ENCODE data around the gene COL11A2.

The COL11A2 gene

DNA sequence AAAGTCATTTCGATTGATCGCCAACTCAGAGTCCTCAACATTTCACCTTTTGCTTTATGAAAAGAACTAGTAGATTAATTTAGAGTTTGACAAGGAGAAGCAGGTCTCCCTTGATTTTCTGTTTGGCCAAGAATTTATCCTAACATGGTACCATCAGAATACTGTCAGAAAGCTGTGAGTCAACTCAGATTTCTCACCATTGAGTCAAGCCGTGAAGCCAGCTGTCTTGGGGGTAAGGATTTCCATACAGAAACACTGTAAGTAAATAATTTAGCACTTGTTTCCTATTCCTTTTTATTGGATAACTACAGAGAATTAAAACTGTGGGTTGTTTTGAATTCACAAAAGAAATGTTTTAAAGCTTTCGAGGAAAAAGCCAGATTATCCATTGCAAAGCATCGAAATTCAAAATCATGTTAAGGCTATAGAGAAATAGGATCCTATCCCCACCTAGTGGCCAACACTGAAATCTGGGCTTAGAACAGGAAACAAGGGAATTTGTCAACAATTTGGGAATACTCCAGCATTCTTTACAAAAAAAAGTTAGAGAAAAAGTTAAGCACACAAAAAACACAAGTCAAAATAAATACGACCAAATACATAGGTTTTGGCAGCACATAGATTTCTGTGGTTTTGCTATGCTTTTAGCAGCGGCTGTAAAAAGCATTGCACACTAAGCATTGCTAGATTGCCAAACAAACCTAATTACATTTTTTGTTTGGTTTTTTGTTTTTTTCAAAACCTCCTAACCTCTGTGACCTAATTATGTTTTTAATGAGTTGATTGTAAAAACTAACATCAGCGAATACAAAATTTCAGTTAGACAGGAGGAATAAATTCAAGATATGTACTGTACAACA, 44.2 kb downstream of the COL11A2 start:
- peak; percentile 80 for DNase-seq

DNA sequence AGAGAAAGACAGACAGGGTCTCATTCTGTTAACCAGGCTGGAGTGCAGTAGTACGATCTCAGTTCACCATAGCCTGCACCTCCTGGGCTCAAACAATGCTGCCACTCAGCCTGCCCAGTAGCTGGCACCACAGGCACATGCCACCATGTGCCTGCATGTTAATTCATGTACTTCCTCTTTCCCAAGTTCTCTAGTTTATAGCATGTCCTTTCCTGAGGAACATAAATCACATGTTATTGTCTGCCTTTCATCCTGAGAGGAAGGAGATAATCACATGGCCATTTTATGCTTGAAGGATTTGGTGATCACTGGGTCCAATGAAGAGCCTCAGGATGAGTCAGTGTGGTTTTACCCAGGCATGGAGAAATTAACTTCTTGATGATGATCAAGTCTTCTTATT, 47.9 kb downstream of the COL11A2 start:
- no peak for DNase-seq

DNA sequence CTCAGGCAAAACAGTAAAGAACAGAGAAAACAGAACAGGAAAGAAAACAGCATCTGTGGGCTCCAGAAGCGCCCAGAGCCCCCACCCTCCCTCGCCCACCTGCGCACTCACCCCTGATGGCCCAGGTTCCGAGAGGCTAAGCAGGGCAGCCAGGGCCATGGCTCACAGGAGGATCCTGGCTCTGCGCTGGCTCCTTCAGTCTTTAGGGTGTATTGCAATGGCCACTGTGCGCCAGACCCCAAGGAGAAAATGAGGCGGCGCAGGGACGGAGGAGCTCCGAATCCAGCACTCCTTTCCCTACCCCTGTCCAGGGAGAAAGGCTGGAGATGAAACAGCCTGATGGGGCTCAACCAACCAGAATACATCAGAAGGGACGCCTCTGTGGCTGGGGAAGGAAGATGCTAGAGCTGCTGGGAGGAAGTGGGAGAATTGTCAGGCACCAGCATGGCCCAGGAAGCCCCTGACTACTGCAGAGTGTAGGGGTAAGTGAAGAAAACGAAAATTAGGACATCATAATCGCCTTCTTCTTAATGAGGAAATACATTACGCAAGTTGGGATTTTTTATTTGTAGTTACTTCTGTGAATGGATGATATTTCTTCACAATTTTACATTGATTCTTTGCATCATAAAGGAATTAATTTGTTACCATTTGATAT, 49.0 kb downstream of the COL11A2 start:
- DNase-seq = no peak

DNA sequence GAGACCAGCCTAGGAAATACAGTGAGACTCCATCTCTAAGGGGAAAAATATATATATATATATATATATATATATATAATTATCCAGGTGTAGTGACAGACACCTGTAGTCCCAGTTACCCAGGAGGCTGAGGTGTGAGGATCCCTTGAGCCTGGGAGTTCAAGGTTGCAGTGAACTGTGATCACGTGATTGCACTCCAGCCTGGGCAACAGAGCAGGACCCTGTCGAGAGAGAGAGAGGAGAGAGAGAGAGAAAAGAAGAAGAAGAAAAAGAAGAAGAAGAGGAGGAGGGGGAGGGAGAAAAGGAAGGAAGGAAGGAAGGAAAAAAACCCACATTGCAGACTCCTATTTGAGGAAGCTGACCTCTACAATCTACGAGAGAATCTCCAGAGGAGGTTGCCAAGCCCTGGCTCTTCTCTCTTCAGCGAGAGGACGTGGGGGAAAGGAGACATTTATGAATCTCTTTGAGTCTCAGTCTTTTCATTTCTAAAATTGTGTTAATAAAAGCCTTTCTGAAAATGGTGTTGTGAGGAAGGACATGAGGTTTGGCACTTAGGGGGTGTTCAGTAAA, 49.7 kb downstream of the COL11A2 start:
- no peak for DNase-seq

GRCh38 chr6:33140556-33140955, 51.7 kb downstream of the COL11A2 start:
- DNase-seq = no peak

GRCh38 chr6:33139596-33140206, 52.6 kb downstream of the COL11A2 start:
- no peak for DNase-seq

- no peak for DNase-seq
These were observed 55.9 kb downstream of the COL11A2 start for GRCh38 chr6:33136310-33136900.

DNA sequence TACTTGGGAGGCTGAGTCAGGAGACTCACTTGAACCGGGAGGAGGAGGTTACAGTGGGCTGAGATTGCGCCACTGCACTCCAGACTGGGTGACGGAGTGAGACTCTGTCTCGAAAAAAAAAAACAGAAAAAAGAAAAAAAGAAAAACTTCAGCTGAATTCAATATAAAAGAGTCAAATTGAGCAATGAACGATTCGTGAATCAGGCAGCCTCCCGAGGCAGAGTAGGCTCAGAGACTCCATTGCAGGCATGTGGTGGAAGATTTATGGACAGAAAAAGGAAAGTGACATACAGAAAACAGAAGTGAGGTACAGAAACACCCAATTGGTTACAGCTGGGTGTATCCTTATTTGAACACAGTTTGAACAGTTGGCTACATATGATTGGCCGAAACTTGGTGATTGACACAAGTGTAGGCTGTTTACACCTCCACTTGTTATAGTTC, 60.2 kb downstream of the COL11A2 start:
- DNase-seq = no peak

GRCh38 chr6:33128318-33128717, 63.9 kb downstream of the COL11A2 start:
- DNase-seq = no peak

DNA sequence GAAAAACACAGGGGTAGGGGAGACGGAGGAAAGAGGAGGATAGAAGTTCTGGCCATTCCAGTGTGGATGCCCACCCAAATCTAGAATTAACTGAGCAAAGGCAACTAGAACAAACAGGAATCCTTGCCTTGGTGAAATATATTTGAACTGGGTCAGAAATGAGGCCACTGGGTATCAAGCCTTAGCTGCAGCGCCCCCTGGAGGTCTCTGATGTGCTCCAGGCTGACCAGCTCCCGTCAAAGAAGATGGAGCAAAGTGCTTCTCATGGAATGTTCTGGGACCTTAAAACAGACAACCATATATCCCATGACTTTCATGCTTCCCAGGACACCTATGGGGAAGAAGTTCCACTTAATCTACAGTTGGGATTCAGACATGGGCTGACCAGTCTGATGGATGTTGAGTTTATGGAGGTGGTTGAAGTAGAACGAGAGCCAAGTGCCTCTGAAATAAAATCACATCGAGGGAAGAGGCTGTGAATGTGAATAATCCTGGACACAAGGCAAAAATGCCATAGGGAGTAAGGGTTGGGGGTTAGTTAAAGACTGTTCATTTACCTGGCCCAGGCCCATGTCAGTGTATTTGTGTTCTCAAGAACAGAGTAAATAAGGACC, 66.1 kb downstream of the COL11A2 start:
- peak; percentile 64 for DNase-seq

DNA sequence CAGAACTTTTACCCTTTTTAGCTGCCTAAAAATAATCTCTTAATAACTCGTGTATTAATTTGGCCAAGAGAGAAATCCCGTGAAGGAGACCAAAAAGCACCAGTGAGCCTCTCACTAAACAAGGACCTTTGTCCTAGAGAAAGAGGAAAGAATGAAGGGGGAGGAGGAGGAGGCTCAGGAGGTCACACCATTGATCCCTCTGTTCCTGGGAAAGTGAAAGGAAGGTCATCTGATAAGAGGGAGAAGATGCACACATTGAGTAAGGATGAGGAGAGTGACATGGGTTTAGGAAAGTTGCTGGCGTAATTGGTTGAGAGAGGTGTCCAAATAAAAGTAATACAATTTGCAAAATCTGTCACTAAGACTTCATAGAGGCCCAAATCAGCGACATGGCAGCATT, 67.3 kb downstream of the COL11A2 start:
- DNase-seq = no peak

- DNase-seq = no peak
These were observed 67.8 kb downstream of the COL11A2 start for GRCh38 chr6:33124525-33124901.

DNA sequence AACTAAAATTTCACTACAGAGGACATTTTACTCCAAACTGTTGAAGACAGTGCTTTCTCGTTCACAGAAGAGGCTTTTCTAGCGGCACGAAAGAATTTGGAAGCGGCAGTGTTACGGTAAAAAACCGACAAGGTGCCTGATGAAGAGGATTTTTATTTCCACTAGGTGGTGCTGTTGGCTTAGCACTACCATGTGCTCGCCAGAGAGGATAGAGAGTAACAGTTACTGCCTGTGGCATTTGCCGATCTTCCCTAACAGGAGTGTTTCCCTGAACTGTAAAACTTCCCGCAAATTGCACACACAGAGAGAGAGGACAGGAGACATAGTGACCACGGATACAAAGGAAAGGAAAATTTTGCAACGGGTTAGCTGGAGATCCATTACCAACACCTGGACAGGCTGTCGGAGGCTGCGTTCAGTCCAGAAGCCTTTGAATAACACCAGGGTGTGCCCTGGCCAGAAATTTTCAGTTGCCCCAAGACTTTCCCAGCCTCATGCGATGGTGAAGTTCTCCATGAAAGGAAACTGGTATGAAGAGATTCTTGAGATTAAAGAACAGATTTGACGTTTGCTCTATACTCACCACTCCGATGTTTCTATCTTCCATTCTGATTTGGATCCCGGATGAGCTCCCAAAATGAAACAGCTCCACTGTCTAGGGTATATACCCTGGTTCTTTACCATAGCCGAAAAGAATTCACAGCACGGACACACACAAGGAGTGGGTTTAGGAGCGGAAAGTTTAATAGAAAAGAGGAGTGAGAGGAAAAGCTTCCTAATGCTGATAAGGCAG, 68.3 kb downstream of the COL11A2 start:
- DNase-seq = peak; percentile 36

DNA sequence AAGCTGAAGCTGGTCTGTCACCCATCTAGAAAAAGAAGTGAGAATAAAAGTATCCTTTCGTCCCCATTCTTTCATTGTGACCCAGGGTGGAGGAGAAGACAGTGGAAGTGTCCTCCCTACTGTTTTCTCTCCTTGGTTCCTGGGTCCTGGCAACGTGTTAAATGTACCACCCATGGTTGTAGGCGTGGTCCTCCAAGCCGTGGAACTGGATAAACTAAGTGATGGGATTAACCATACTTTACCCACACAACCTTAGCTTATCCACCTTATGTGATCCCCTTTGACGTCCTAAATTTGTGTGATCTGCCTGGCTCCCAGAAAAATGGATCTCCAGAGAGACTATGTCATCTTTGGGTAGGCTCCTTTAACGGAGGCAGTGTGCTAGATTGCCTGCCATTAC, 69.1 kb downstream of the COL11A2 start:
- DNase-seq = no peak

GRCh38 chr6:33120001-33120400, 72.3 kb downstream of the COL11A2 start:
- DNase-seq = no peak

- peak; percentile 86 for DNase-seq
These were observed 73.6 kb downstream of the COL11A2 start for GRCh38 chr6:33118525-33119123.

DNA sequence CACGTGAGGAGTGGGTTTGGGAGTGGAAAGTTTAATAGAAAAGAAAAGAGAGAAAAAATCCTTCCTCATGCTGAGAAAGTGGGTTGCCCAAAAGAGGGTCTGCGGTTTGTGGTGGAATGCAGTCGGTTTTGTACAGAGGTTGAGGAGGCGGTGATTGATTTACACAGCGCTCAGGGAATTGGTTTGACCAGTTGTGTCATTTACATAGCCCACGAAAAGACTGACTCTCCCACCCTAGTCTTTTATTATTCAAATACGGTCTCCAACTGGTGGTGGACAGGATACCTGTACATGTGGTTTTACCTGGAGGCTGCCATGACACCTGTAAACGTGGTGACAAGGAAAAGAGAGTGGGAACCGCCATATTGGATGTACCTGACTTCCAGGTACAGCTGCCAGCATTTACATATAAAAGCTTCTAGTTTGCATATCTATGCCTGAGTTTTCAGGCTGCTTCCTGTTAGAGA, 74.4 kb downstream of the COL11A2 start:
- no peak for DNase-seq

GRCh38 chr6:33116841-33117711, 75.2 kb downstream of the COL11A2 start:
- peak; percentile 57 for DNase-seq

GRCh38 chr6:33116417-33116816, 75.8 kb downstream of the COL11A2 start:
- peak; percentile 15 for DNase-seq

DNA sequence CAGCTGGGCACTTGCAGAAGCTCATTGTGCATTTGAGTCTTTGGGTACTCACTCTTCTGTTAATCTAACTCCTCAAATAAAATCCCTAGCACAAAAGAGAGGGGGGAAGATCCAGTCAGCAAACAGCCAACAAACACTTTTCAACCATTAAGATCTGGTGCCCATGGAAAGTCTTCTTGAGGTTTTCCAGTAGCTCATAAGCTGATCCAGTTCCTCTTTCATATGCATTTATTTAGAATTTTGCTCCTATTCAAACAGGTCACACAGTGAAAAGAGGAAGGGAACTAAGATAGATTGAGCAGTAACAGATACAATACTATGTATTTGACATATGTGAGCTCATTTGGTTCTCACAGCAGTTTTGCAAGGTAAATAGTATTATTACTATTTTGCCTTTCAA, 77.9 kb downstream of the COL11A2 start:
- no peak for DNase-seq
